Measurements from ENCODE around the gene SLC36A4. TPM values are rescaled to one million over a fixed set of nuclear protein-coding genes. Genes with fewer than 3 reads are reported as not detected.

Gene SLC36A4
- total and polyA plus RNA-seq, 2 donors from 2014 or later, result 8.2 to 19.4 TPM

DNA sequence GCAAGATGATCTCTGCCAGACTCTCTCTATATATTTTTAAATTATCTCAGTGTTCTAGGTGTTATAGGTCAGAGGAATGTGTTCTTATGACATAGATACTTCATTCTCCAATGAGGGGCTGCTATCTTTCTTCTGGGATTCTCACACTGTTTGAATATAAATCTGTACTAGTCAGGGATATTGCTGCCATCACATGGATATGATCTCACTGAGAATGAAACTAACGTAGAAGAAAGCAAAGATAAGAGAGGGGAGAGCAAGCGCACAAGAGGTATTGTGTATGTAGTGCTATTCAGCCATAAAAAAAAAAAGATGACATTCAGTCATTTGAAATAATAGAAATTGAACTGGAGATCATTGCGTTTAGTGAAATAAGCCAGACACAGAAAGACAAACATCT lies 42.2 kb upstream of the SLC36A4 start:
- no peak for DNase-seq

DNA sequence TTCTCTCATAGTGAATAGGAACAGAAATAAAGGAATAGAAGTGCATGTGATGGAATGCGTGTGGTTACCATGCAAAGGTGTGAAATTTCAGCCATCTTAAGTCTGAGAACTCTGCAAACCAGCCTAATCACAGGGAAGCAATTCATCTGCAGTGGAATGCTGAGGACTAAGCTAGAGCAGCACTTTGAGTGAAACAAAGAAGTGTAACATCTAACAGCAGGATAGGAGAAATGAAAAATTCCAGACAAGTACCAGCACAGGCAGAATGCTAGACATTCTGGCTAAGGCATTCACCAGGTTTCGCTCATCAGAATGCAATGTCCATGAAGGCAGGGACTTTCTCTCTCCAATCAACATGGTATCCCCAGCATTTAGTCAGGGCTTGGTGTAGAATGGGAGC lies 41.2 kb upstream of the SLC36A4 start:
- no peaks in the 10 kb centered on the region for H3K9me3 ChIP-seq (ENCODE audit: control insufficient read depth in 2 of 3, insufficient read depth in 1 of 3, low read length in 3 of 3)
- FAIRE-seq, result no peak
- no peaks in the 10 kb centered on the region for H3K36me3 ChIP-seq (ENCODE audit: control insufficient read depth in 2 of 3, insufficient read depth in 3 of 3, low read length in 3 of 3)
- no peak for DNase-seq
- no peak overlapping the region for H3K4me3 ChIP-seq (ENCODE audit: low read length in 3 of 3)
- H3K9ac ChIP-seq (ENCODE audit: low read length in 3 of 3), result no peak overlapping the region
- no peaks in the 10 kb centered on the region for H3K4me1 ChIP-seq (ENCODE audit: control insufficient read depth in 2 of 3, insufficient read depth in 2 of 3, low read depth in 1 of 3, low read length in 3 of 3)
- TF ChIP-seq, protein P1, sequence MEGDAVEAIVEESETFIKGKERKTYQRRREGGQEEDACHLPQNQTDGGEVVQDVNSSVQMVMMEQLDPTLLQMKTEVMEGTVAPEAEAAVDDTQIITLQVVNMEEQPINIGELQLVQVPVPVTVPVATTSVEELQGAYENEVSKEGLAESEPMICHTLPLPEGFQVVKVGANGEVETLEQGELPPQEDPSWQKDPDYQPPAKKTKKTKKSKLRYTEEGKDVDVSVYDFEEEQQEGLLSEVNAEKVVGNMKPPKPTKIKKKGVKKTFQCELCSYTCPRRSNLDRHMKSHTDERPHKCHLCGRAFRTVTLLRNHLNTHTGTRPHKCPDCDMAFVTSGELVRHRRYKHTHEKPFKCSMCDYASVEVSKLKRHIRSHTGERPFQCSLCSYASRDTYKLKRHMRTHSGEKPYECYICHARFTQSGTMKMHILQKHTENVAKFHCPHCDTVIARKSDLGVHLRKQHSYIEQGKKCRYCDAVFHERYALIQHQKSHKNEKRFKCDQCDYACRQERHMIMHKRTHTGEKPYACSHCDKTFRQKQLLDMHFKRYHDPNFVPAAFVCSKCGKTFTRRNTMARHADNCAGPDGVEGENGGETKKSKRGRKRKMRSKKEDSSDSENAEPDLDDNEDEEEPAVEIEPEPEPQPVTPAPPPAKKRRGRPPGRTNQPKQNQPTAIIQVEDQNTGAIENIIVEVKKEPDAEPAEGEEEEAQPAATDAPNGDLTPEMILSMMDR (IDR thresholded peaks at IDR 0.05; ENCODE audit: borderline replicate concordance, extremely low read depth, insufficient read depth), result no peak
- no peak overlapping the region for H3K27ac ChIP-seq (ENCODE audit: low read depth in 2 of 2, low read length in 2 of 2)
- H3K27me3 ChIP-seq (ENCODE audit: control insufficient read depth, insufficient read depth, low read length), result no peaks in the 10 kb centered on the region
- intact Hi-C loops (cut with DNase I), result loop anchor here (10.0 kb wide), 1 partner anchor 416 kb away; no protein-coding TSS in a partner anchor

More for the DNA sequence above, 42.2 kb upstream of the SLC36A4 start:
- Histone ChIP-seq H3K36me3 (ENCODE audit: control insufficient read depth in 2 of 3, insufficient read depth in 3 of 3, low read length in 3 of 3) (no peaks in the 10 kb centered on the region), H3K4me1 (ENCODE audit: control insufficient read depth in 2 of 3, insufficient read depth in 2 of 3, low read depth in 1 of 3, low read length in 3 of 3) (no peaks in the 10 kb centered on the region), H3K27me3 (ENCODE audit: control insufficient read depth, insufficient read depth, low read length) (no peaks in the 10 kb centered on the region), H3K9me3 (ENCODE audit: control insufficient read depth in 2 of 3, insufficient read depth in 1 of 3, low read length in 3 of 3) (no peaks in the 10 kb centered on the region), H3K4me3 (ENCODE audit: low read length in 3 of 3) (no peak overlapping the region), H3K9ac (ENCODE audit: low read length in 3 of 3) (no peak overlapping the region), H3K27ac (ENCODE audit: low read depth in 2 of 2, low read length in 2 of 2) (no peak overlapping the region)
- intact Hi-C loops (cut with DNase I), result loop anchor here (10.0 kb wide), 1 partner anchor 415 kb away; no protein-coding TSS in a partner anchor
- FAIRE-seq, result no peak
- TF ChIP-seq, protein P1 (IDR thresholded peaks at IDR 0.05; ENCODE audit: borderline replicate concordance, extremely low read depth, insufficient read depth), result no peak

DNA sequence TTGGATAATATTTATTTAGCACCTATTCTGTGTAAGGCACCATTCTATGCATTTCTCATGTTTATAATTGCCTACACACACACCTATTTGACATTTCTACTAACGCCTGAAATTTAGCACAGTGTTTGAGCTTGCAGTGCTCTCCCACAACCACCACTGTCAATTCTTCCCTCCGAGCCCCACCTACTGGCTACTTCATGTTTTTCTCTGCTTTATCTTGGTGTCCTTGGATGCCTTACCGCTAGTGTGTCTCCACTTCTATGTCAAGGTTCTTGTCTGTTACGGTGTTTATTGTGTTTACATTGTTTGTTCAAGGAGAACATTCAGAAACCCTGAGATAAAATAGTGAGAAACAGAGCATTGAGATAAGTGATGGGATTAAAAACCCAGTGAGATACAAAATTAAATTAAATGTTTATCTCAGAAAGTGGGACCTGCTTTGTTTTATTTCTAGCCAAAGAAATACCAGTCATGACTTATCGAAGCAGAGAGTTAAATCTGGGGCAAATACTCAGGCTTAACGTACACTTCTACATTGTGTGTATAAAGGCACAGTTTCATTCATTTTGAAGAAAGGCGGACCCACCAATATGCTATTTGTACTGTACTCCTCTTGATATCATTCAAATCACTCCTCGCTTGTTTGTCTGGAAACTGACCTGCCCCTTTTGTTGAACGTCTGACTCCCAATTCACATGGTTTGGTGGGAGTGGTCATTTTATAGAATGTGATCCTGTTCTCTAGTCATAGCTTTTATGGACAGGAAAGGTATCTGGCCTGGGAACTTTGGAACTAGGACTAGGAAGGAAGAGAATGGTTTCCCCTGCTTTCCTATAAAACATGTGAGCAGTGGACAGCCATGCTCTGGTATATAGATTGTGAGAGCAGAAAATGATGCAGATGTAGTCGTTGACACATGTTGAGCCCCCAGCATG lies 39.2 kb upstream of the SLC36A4 start:
- no peak overlapping the region for H3K27ac ChIP-seq (ENCODE audit: low read depth in 2 of 2, low read length in 2 of 2)
- DNase-seq (peak in 3 of 5 donors; percentile 38 to 76 (median 64)), FAIRE-seq (no peak)
- no peaks in the 10 kb centered on the region for H3K27me3 ChIP-seq (ENCODE audit: control insufficient read depth, insufficient read depth, low read length)
- H3K4me3 ChIP-seq (ENCODE audit: low read length in 3 of 3), result no peak overlapping the region
- TF ChIP-seq, protein P1 (IDR thresholded peaks at IDR 0.05; ENCODE audit: borderline replicate concordance, extremely low read depth, insufficient read depth), result peak; percentile 51
- no peak overlapping the region for H3K9ac ChIP-seq (ENCODE audit: low read length in 3 of 3)
- H3K9me3 ChIP-seq (ENCODE audit: control insufficient read depth in 2 of 3, insufficient read depth in 1 of 3, low read length in 3 of 3), result no peaks in the 10 kb centered on the region
- H3K4me1 ChIP-seq (ENCODE audit: control insufficient read depth in 2 of 3, insufficient read depth in 2 of 3, low read depth in 1 of 3, low read length in 3 of 3), result no peaks in the 10 kb centered on the region
- H3K36me3 ChIP-seq (ENCODE audit: control insufficient read depth in 2 of 3, insufficient read depth in 3 of 3, low read length in 3 of 3), result no peaks in the 10 kb centered on the region
- intact Hi-C loops (cut with DNase I), result loop anchor here (10.0 kb wide), 1 partner anchor 418 kb away; no protein-coding TSS in a partner anchor

Data from kidney (tissue), 14 donors.